ENCODE measurements around the gene NOP14. TPM values are rescaled to one million over a fixed set of nuclear protein-coding genes. Genes with fewer than 3 reads are reported as not detected.

NOP14 gene
- total and polyA plus RNA-seq, 2 of the 8 experiments (the other 6 are each of a cell fraction or from before 2014, with no cell fraction given): 8.6 to 45.3 TPM

- CTCF ChIA-PET (ENCODE audit: partially characterized antibody): interaction anchor here (0.7 to 10.2 kb wide), 2 partner anchors 17 to 21 kb away, joined by 3 to 57 read pairs; no protein-coding TSS in a partner anchor
- H4K5ac ChIP-seq (ENCODE audit: insufficient read length, low read depth, low read length): no peak overlapping the region
These were observed 33.2 kb upstream of the NOP14 start for GRCh38 chr4:2996415-2996814.

More at GRCh38 chr4:2996415-2996814, 33.2 kb upstream of the NOP14 start:
- Histone ChIP-seq H2BK20ac (ENCODE audit: low read length) (no peak overlapping the region), H3K4me1 (replicated peaks in 1 of 4; ENCODE audit: control insufficient read depth in 3 of 4, insufficient read depth in 4 of 4, low read length in 3 of 4) (no peaks in the 10 kb centered on the region; a peak in 1 of 7 replicates), H3K36me3 (ENCODE audit: control insufficient read depth in 2 of 4, insufficient read depth in 4 of 4, low read length in 3 of 4) (no peaks in the 10 kb centered on the region), H3K56ac (replicated peaks; ENCODE audit: insufficient read length, low read depth, low read length) (no peak overlapping the region), H2BK15ac (ENCODE audit: low read length) (no peak overlapping the region), H3K18ac (ENCODE audit: extremely low read depth, low read length) (no peak overlapping the region), H3K4ac (replicated peaks; ENCODE audit: insufficient read length, low read depth, low read length) (no peak overlapping the region), H3K4me2 (ENCODE audit: insufficient read depth in 1 of 2, low read depth in 2 of 2, low read length in 2 of 2) (no peak overlapping the region), H3K23me2 (ENCODE audit: low read depth, low read length) (no peaks in the 10 kb centered on the region), H3K14ac (ENCODE audit: insufficient read length) (no peak overlapping the region), H3K9me3 (ENCODE audit: insufficient read depth in 2 of 2, low read depth in 1 of 2, low read length in 1 of 2) (no peaks in the 10 kb centered on the region), H3K9ac (replicated peaks in 1 of 4; ENCODE audit: extremely low read depth in 1 of 4, low read depth in 3 of 4, low read length in 3 of 4) (no peak overlapping the region), H2BK120ac (replicated peaks; ENCODE audit: low read depth, low read length) (no peak overlapping the region), H3K23ac (ENCODE audit: insufficient read length) (no peak overlapping the region), H4K20me1 (replicated peaks in 1 of 2; ENCODE audit: control insufficient read depth in 1 of 2, insufficient read depth in 2 of 2, low read length in 2 of 2) (no peaks in the 10 kb centered on the region), H3K79me1 (ENCODE audit: low read depth, low read length) (no peaks in the 10 kb centered on the region), H3K79me2 (ENCODE audit: control insufficient read depth in 1 of 2, insufficient read depth in 2 of 2, low read length in 2 of 2) (no peaks in the 10 kb centered on the region), H3K27me3 (replicated peaks in 1 of 4; ENCODE audit: control insufficient read depth in 3 of 4, extremely low read depth in 1 of 4, insufficient read depth in 3 of 4, low read length in 3 of 4) (no peaks in the 10 kb centered on the region), H2BK5ac (ENCODE audit: low read depth, low read length) (no peak overlapping the region), H4K8ac (ENCODE audit: extremely low read depth, insufficient read depth, low read length) (no peak overlapping the region), H3K4me3 (ENCODE audit: extremely low read depth in 1 of 4, insufficient read depth in 2 of 4, low read depth in 3 of 4, low read length in 4 of 4) (no peak overlapping the region), H2AK5ac (ENCODE audit: low read depth, low read length) (no peak overlapping the region), H2AFZ (ENCODE audit: low read length) (no peak overlapping the region), H3K27ac (ENCODE audit: low read depth, low read length) (no peak overlapping the region), H2BK12ac (ENCODE audit: low read depth, low read length) (no peak overlapping the region), H4K91ac (replicated peaks; ENCODE audit: insufficient read length, low read length) (no peak overlapping the region)
- POLR2A ChIA-PET (ENCODE audit: partially characterized antibody): no interaction called here
- TF ChIP-seq RAD21 (IDR thresholded peaks at IDR 0.05 in 1 of 2, conservative IDR thresholded peaks at IDR 0.05 in 1 of 2; ENCODE audit: low read depth in 2 of 2, low read length in 2 of 2) (no peak), TEAD4 (IDR thresholded peaks at IDR 0.05; ENCODE audit: low read depth, low read length) (no peak), POLR2A (IDR thresholded peaks at IDR 0.05; ENCODE audit: control extremely low read depth in 1 of 2, low read depth in 2 of 2, low read length in 2 of 2) (no peak)
- no peak for DNase-seq (ENCODE audit: low read depth in 1 of 2, low spot score in 2 of 2)
- 97% methylated on average over 4 of the region's 4 CpGs; no CpG with 5 or more reads in 1 of the 2 experiments for WGBS, 2 experiments (ENCODE audit: extremely low coverage in 1 of 2, insufficient coverage in 1 of 2, insufficient read length in 1 of 2, insufficient replicate concordance in 2 of 2, low coverage in 1 of 2, low lambda C conversion rate in 2 of 2, missing lambda C conversion rate in 1 of 2)
- no peak for FAIRE-seq
